CD4-positive, alpha-beta T cell treated with Interleukin-10 for 1 hour (primary cell): Measurements from ENCODE around the gene IGSF9.
A peak's percentile ranks its signal among the peaks of the same experiment; 100 is the strongest.

Source experiments
- DNase-seq: peaks from one replicate; pipeline ENCODE4 v3.0.0-alpha.2; 2020

The IGSF9 gene

GRCh38 chr1:159892944-159893343, 52.5 kb downstream of the IGSF9 start:
- peak; percentile 21 for DNase-seq

GRCh38 chr1:159891275-159892157, 53.9 kb downstream of the IGSF9 start:
- peak; percentile 87 for DNase-seq

DNA sequence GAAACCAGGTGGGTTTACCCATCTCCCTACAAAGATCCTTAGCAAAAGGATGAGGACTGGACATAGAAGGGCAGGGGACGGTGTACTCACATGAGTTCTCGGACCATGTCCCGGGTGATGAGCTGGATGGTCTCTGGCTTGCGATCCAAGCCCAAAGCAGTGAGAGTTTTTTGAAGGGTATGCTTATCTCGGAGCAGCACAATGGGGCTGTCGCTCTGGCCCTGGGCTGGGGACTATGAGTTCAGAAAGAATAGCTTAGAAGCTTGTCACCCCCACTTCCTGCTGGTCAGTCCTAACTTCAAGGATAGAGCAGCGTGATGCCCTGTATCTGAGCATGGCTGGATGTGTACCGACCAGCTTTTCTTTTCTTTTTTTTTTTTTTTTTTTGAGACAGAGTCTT, 55.0 kb downstream of the IGSF9 start:
- no peak for DNase-seq

GRCh38 chr1:159889821-159890252, 55.6 kb downstream of the IGSF9 start:
- peak; percentile 21 for DNase-seq

GRCh38 chr1:159889202-159889601, 56.2 kb downstream of the IGSF9 start:
- DNase-seq, result no peak

DNA sequence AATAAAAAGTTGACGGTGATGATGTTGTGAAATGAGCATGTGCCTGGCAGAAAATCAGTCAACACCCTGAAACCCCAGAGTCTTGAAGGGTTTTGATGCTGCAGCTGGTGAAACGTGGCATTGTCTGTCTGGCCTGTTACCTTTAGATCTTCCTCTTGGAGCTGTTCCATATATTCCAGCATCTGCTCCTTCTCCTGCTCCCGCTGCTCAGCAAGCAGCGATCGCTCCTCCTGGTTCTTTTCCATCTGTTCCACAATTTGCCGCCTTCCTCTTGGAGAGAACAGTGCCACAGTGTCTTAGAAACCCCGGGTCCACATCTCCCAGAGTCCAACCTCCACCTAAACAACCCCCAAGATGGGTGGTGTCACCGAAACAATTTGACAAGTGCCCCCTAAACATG, 61.1 kb downstream of the IGSF9 start:
- DNase-seq, result no peak

DNA sequence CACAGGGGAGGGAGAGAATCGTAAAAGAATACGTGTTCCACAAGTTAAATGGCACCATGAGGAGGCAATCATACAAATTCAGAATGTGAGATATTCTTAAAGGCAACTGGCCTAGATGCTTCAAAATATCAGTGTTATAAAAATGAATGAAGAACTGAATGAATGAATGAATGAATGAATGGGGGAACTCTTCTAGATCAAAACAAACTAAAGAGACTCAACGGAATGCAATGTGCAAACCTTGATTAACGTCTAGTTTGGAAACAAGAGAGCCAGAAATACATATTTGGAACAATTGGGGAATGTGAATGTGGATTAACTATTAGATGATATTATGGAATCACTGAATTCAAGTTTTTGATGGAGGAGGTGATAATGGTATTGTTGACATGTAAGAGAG, 62.3 kb downstream of the IGSF9 start:
- no peak for DNase-seq

DNA sequence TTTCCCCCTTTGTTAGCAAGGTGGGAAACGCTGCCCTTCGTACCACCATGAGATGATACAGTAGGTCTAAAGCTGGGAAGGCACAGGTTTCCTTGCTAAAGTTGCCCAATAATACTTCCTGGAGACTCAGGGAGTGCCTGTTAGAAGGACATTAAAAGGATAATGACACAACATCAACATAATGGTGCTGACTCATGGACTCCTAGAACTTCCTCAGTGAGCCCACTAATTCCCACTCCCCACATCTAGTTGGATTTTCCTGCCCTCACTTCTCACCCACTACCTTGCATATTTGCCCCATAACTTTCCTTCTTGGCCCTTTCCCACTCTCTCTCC, 62.9 kb downstream of the IGSF9 start:
- DNase-seq, result no peak

- DNase-seq, result peak; percentile 49
These were observed 63.5 kb downstream of the IGSF9 start for GRCh38 chr1:159881622-159882526.

DNA sequence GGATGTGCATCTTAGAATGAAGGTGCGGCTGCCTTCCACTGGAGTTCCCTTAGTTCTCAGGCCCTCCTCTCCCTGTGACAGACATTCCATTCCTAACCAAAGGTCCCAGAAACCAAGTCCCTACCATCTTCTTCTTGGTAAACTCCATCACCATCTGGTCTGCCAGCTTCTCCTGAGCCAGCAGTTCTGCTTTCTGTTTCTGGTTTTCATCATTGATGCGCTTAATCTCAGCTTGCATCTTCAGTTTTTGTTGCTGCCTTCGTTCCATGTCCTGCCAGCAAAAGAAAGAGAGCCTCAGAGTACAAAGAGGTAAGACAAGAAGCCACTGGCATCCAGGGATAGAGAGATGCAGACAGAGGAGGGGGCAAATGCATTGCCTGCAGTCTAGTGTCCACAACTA, 65.0 kb downstream of the IGSF9 start:
- DNase-seq, result no peak

DNA sequence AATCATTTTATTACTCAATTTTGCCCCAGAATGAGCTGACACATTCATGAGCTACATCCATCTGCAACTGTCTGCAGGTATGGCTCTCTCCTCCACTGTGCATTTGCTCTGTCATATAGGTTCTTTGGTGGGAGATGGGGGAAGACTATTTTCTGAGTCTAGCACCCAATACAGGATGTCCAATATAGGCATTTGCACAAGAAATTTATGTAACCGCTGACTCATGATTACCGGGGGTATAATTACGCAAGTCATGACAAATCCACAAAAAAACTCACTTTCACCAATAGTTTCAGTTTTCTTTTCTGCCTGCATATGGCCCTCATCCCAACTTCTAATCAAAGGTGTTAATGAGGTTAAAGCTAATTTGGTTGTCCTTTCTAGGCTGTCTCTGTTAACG, 65.4 kb downstream of the IGSF9 start:
- DNase-seq, result no peak

DNA sequence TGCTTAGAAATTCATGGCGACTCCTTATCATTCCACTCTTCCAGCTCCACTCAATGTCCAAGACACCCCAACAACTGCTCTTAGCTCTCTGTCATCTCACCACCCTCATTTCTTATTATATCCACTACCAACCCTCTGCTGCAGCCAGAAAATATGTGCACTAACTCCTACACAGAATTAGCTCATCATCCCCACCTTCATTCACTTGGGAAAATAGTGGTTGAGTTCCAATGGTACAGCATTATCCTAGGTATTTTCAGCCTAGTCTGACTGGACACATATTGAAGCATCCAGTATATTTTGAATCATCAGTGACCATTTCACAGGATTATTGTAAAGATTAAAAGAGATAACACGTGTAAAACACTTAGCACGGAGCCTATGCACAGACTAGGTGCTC, 66.3 kb downstream of the IGSF9 start:
- DNase-seq, result no peak

DNA sequence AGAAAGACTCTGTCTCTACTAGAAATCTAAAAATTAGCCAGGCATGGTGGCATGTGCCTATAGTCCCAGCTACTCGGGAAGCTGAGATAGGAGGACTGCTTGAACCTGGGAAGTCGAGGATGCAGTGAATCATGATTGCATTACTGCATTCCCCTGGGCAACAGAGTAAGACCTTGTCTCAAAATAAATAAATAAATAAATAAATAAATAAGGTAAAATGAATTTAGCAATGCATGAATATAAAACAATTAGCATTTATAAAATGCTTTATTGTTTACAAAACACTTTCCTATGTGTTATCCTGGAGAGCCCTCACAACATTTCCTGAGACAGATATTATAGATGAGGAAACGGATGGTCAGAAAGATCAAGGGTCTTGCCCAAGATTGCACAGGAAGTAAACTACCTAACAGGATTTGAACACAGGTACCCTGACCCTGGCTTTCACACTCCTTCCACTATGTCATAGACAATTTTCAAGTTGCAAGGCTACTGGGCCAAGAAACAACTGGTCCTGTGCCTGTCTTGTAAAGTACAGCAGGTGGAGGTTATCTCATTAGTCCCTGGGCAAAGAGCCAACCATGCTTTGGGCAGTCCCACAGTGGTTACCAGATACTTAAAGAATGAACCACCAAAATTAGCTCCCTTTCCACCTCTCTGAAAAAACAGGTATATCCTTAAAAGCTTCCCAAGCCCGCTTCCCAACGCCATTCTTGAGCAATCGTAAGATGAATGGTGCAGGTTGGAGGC, 67.5 kb downstream of the IGSF9 start:
- no peak for DNase-seq
